ENCODE results near the gene EID3.

Gene EID3

DNA sequence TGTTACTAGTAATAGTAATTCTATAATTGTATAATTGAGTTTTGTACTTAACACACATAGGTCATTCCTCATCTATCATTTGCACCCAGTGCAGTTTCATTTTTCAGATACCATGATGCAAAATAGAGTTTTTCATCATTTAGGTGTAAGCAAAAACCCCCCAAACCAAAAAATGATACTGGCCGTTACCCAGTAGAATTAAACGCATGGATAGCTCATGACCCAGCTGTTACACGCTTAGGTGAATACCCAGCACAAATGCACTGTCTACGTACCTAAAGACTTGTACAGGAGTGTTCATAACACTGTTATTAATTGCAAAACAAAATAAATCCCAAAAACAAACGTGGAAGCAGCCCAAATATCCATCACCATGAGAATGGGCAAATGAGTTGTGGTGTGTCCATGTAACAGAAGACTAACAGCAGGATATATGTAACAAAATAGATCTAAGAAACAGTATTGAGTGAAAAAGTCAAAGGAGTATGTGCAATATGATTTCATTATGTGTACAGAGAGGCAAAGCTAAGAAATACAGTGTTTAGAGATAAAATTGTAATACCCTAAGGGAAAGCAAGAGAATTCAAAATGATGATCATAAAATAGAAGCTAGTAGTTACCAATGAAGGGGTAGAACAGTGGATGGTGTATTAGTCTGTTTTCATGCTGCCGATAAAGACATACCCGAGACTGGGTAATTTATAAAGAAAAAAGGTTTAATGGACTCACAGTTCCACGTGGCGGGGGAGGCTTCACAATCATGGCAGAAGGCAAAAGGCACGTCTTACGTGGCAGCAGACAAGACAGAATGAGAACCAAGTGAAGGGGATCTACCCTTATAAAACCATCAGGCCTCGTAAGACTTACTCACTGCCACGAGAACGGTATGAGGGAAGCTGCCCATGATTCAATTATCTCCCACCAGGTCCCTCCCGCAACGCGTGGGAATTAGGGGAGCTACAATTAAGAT is 49.8 kb downstream of the EID3 start:
- no peak for DNase-seq (ENCODE audit: low read depth in 2 of 3, low spot score in 1 of 3)

- no peak for DNase-seq (ENCODE audit: low read depth in 2 of 3, low spot score in 1 of 3)
Observed at GRCh38 chr12:104354167-104354867, 50.8 kb downstream of the EID3 start.

Measured in stimulated activated CD4-positive, alpha-beta T cell treated with anti-CD3 and anti-CD28 coated beads, Interleukin-12 subunit alpha, Interleukin-12 subunit beta, amount 100 ng/mL, for 48 hours (primary cell).